ENCODE results near the gene MAP4K4. TPM values are rescaled to one million over a fixed set of nuclear protein-coding genes. Genes with fewer than 3 reads are reported as not detected.

MAP4K4 gene
- polyA plus RNA-seq, 1 donor (not counting 4 experiments of a cell fraction or from before 2014, with no cell fraction given) = 84.1 TPM

DNA sequence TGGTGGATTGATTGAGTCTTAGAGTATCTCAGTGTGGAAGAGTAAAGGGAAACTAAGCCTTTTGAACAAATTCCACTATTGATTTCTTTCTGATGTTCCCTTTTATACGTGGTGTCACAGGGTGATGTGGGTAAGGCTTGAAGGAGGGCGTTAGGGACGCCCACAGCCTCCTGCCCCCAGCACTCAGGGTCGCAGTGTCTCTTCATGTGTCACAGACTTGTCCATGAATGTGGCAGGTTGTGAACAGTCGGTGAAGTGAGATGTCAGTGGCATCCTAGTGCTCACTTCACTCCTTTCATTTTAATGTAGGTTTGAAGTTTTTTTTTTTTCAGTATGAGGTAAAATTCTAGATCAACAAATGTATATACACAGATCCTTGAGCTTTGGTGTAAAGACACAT, 171.0 kb downstream of the MAP4K4 start:
- Histone ChIP-seq H3K4me2 (ENCODE audit: control insufficient read depth, extremely low read depth, insufficient read depth, low read depth, low read length) (no peak overlapping the region), H3K4me1 (ENCODE audit: control insufficient read depth, extremely low read depth, insufficient read depth, low read length) (no peaks in the 10 kb centered on the region), H3K27ac (ENCODE audit: control insufficient read depth, insufficient read depth, low read length) (no peak overlapping the region), H4K20me1 (ENCODE audit: control insufficient read depth, extremely low read depth, insufficient read depth, low read length) (no peaks in the 10 kb centered on the region), H3K4me3 (ENCODE audit: control insufficient read depth in 2 of 3, extremely low read depth in 1 of 3, insufficient read depth in 2 of 3, low read depth in 1 of 3, low read length in 3 of 3) (no peak overlapping the region), H3K9ac (ENCODE audit: control insufficient read depth, extremely low read depth, insufficient read depth, low read length) (no peak overlapping the region), H3K79me2 (ENCODE audit: control insufficient read depth, insufficient read depth, low read length) (no peaks in the 10 kb centered on the region), H3K9me1 (ENCODE audit: control insufficient read depth, extremely low read depth, insufficient read depth, low read length) (no peaks in the 10 kb centered on the region), H3K36me3 (ENCODE audit: control insufficient read depth in 2 of 2, extremely low read depth in 1 of 2, insufficient read depth in 2 of 2, low read length in 2 of 2) (peaks cover 41 to 54% of the 10 kb centered on the region in 2 experiments), H3K9me3 (ENCODE audit: control insufficient read depth, low read depth, low read length) (no peaks in the 10 kb centered on the region), H3K27me3 (ENCODE audit: control insufficient read depth, extremely low read depth, insufficient read depth, low read length) (no peaks in the 10 kb centered on the region), H2AFZ (ENCODE audit: control insufficient read depth, low read length) (no peak overlapping the region)
- dilution Hi-C loops (cut with MboI; ENCODE audit: extremely low pct_ligation_motif_present, low sequenced_read_pairs) = no loop called here
- DNase-seq (ENCODE audit: low read depth, low spot score) (no peak), FAIRE-seq (no peak)
- no peak for TF ChIP-seq EZH2 (IDR thresholded peaks at IDR 0.05; ENCODE audit: low read length)

DNA sequence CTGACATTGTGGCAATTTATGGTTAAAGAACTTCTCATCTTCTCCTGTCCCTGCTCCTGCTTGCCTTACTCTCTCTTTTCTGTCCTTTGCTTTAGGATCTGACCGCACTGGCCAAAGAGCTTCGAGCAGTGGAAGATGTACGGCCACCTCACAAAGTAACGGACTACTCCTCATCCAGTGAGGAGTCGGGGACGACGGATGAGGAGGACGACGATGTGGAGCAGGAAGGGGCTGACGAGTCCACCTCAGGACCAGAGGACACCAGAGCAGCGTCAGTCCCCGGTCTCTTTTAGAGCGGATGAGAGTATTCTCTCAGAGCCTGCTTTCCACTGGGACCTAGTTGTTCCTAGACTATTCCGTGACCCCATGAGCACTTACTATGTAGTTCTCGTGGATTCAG, 172.0 kb downstream of the MAP4K4 start:
- Histone ChIP-seq H3K4me1 (ENCODE audit: control insufficient read depth, extremely low read depth, insufficient read depth, low read length) (no peaks in the 10 kb centered on the region), H3K36me3 (ENCODE audit: control insufficient read depth in 2 of 2, extremely low read depth in 1 of 2, insufficient read depth in 2 of 2, low read length in 2 of 2) (peaks cover 44 to 56% of the 10 kb centered on the region in 2 experiments), H3K9ac (ENCODE audit: control insufficient read depth, extremely low read depth, insufficient read depth, low read length) (no peak overlapping the region), H4K20me1 (ENCODE audit: control insufficient read depth, extremely low read depth, insufficient read depth, low read length) (no peaks in the 10 kb centered on the region), H3K27ac (ENCODE audit: control insufficient read depth, insufficient read depth, low read length) (no peak overlapping the region), H3K4me3 (ENCODE audit: control insufficient read depth in 2 of 3, extremely low read depth in 1 of 3, insufficient read depth in 2 of 3, low read depth in 1 of 3, low read length in 3 of 3) (no peak overlapping the region), H3K9me3 (ENCODE audit: control insufficient read depth, low read depth, low read length) (no peaks in the 10 kb centered on the region), H3K27me3 (ENCODE audit: control insufficient read depth, extremely low read depth, insufficient read depth, low read length) (no peaks in the 10 kb centered on the region), H3K79me2 (ENCODE audit: control insufficient read depth, insufficient read depth, low read length) (no peaks in the 10 kb centered on the region), H3K9me1 (ENCODE audit: control insufficient read depth, extremely low read depth, insufficient read depth, low read length) (no peaks in the 10 kb centered on the region), H2AFZ (ENCODE audit: control insufficient read depth, low read length) (no peak overlapping the region), H3K4me2 (ENCODE audit: control insufficient read depth, extremely low read depth, insufficient read depth, low read depth, low read length) (no peak overlapping the region)
- FAIRE-seq (no peak), DNase-seq (ENCODE audit: low read depth, low spot score) (no peak)
- TF ChIP-seq, protein P1, sequence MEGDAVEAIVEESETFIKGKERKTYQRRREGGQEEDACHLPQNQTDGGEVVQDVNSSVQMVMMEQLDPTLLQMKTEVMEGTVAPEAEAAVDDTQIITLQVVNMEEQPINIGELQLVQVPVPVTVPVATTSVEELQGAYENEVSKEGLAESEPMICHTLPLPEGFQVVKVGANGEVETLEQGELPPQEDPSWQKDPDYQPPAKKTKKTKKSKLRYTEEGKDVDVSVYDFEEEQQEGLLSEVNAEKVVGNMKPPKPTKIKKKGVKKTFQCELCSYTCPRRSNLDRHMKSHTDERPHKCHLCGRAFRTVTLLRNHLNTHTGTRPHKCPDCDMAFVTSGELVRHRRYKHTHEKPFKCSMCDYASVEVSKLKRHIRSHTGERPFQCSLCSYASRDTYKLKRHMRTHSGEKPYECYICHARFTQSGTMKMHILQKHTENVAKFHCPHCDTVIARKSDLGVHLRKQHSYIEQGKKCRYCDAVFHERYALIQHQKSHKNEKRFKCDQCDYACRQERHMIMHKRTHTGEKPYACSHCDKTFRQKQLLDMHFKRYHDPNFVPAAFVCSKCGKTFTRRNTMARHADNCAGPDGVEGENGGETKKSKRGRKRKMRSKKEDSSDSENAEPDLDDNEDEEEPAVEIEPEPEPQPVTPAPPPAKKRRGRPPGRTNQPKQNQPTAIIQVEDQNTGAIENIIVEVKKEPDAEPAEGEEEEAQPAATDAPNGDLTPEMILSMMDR (optimal IDR thresholded peaks at IDR 0.05 in 1 of 3, IDR thresholded peaks at IDR 0.05 in 1 of 3, conservative IDR thresholded peaks at IDR 0.05 in 1 of 3; ENCODE audit: extremely low read depth in 1 of 3, insufficient read depth in 2 of 3, low read length in 3 of 3) = no peak
- TF ChIP-seq EZH2 (IDR thresholded peaks at IDR 0.05; ENCODE audit: low read length) = no peak
- dilution Hi-C loops (cut with MboI; ENCODE audit: extremely low pct_ligation_motif_present, low sequenced_read_pairs) = no loop called here

DNA sequence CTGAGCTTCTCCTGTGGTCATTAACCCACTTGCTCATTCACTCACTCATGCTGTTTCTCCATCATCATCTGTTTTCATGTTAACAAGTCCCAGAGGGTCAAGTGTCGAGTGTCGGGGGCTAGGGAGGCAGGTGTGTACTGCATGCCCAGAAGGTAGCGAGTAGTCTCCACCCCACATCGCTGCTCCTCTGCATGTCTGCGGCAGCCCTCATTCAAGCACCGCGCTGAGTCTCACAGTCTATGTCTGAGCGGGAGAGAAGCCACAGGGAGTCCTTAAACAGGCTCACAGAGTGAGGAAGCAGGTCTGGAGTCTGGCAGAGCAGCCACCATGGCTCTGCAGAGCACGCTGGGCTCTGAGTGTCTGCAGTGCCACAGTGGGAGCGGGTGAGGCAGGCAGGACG, 172.9 kb downstream of the MAP4K4 start:
- no peak overlapping the region for H3K27ac ChIP-seq (ENCODE audit: control insufficient read depth, insufficient read depth, low read length)
- H3K27me3 ChIP-seq (ENCODE audit: control insufficient read depth, extremely low read depth, insufficient read depth, low read length) = no peaks in the 10 kb centered on the region
- H4K20me1 ChIP-seq (ENCODE audit: control insufficient read depth, extremely low read depth, insufficient read depth, low read length) = no peaks in the 10 kb centered on the region
- no peaks in the 10 kb centered on the region for H3K79me2 ChIP-seq (ENCODE audit: control insufficient read depth, insufficient read depth, low read length)
- no peak overlapping the region for H3K4me3 ChIP-seq (ENCODE audit: control insufficient read depth in 2 of 3, extremely low read depth in 1 of 3, insufficient read depth in 2 of 3, low read depth in 1 of 3, low read length in 3 of 3)
- FAIRE-seq (no peak), DNase-seq (ENCODE audit: low read depth, low spot score) (no peak)
- H3K4me1 ChIP-seq (ENCODE audit: control insufficient read depth, extremely low read depth, insufficient read depth, low read length) = no peaks in the 10 kb centered on the region
- H3K9me3 ChIP-seq (ENCODE audit: control insufficient read depth, low read depth, low read length) = no peaks in the 10 kb centered on the region
- no peak overlapping the region for H3K4me2 ChIP-seq (ENCODE audit: control insufficient read depth, extremely low read depth, insufficient read depth, low read depth, low read length)
- H3K9ac ChIP-seq (ENCODE audit: control insufficient read depth, extremely low read depth, insufficient read depth, low read length) = no peak overlapping the region
- no peaks in the 10 kb centered on the region for H3K9me1 ChIP-seq (ENCODE audit: control insufficient read depth, extremely low read depth, insufficient read depth, low read length)
- peaks cover 41 to 54% of the 10 kb centered on the region in 2 experiments for H3K36me3 ChIP-seq (ENCODE audit: control insufficient read depth in 2 of 2, extremely low read depth in 1 of 2, insufficient read depth in 2 of 2, low read length in 2 of 2)
- dilution Hi-C loops (cut with MboI; ENCODE audit: extremely low pct_ligation_motif_present, low sequenced_read_pairs) = no loop called here
- TF ChIP-seq, protein P1 (optimal IDR thresholded peaks at IDR 0.05 in 1 of 3, IDR thresholded peaks at IDR 0.05 in 1 of 3, conservative IDR thresholded peaks at IDR 0.05 in 1 of 3; ENCODE audit: extremely low read depth in 1 of 3, insufficient read depth in 2 of 3, low read length in 3 of 3) = no peak
- no peak for TF ChIP-seq EZH2 (IDR thresholded peaks at IDR 0.05; ENCODE audit: low read length)
- H2AFZ ChIP-seq (ENCODE audit: control insufficient read depth, low read length) = no peak overlapping the region
